ENCODE data around the gene RANGAP1. TPM values are rescaled to one million over a fixed set of nuclear protein-coding genes. Genes with fewer than 3 reads are reported as not detected.
A peak's percentile ranks its signal among the peaks of the same experiment; 100 is the strongest.

Gene RANGAP1
- total and polyA plus RNA-seq, 2 donors (not counting 1 experiment from before 2014, with no cell fraction given), result 42.0 to 48.8 TPM

DNA sequence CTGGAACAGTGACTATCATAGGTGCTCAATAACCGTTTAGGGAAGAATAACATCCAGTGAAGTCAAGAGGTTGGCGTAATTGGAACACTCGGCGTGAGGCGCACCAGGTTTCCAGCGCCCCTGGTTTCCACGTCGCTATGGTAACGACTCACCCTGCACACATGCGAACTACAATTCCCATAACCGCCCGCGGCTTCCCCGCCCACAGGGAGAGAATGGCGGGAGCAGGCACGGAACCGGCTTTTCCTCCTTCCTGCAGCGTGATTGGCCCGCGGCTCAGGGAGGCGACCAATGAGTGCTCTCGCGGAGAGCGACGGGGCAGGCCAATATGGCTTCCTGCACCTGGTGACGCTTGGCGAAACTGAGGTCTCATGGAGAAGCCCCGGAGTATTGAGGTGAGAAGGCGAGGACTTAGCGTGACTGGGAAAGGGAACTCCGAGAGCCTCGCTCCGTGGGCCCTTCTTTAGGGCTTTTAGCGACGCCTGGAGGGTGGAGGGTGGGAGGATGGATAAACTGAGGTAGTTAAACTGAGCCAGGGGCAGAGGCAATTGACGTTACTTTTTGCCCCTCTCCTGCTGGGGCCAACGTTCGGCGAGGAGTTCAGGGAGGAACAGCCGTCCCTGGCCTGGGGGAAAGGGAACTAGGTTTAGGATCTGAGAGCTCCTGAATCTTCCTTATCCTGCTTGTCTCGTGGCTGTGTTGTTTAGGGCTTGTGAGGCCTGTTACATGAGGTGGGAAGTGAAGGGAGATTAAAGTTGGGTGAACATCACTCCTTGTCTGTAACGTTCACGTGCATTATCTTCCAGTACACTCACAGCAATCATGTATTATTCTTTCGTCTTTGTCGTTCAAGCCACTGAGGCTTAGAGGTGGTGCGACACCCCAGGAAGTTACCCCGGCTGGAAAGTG lies 80.7 kb downstream of the RANGAP1 start, which contains the start of gene L3MBTL2:
Gene L3MBTL2 (plus strand): TSS at position 321 of the 909 bp plus-strand sequence. CDS start 51 bp downstream, at position 372.
- peak within 1 kb of the TSS; percentile 94 for H3K4me3 Mint-ChIP-seq
- ATAC-seq (ENCODE audit: low read depth), result peak; percentile 100
- intact Hi-C loops (cut with micrococcal nuclease), result loop anchor here (1.0 to 5.0 kb wide), 4 partner anchors 8 to 254 kb away; partner anchors contain the start of genes RANGAP1, RBX1 and TEF
- no peaks in the 10 kb centered on the region for H3K9me3 Mint-ChIP-seq (ENCODE audit: insufficient read depth)
- ChIA-PET CTCF (no interaction called here), POLR2A (no interaction called here)
- Histone ChIP-seq H3K27me3 (replicated peaks in 1 of 4; ENCODE audit: control extremely low read depth in 1 of 4, control insufficient read depth in 3 of 4, insufficient read depth in 4 of 4, low read length in 3 of 4) (peaks cover 0 to 12% (median 0%) of the 10 kb centered on the region in 4 experiments), H3K79me2 (ENCODE audit: control insufficient read depth, insufficient read depth, low read length) (peaks cover 25% of the 10 kb centered on the region), H4K20me1 (ENCODE audit: control insufficient read depth, insufficient read depth, low read length, poor library complexity, severe bottlenecking) (no peaks in the 10 kb centered on the region), H3K9ac (ENCODE audit: low read length) (peak within 1 kb of the TSS; percentile 71), H3K36me3 (replicated peaks in 1 of 2; ENCODE audit: control extremely low read depth in 1 of 2, control insufficient read depth in 1 of 2, extremely low read depth in 1 of 2, insufficient read depth in 2 of 2, low read length in 1 of 2) (peaks cover 0 to 9% of the 10 kb centered on the region in 2 experiments), H2AFZ (ENCODE audit: insufficient read depth, low read depth, low read length, poor library complexity, severe bottlenecking) (peak within 1 kb of the TSS; percentile 83), H3K4me2 (replicated peaks; ENCODE audit: low read depth, low read length, poor library complexity, severe bottlenecking) (peak within 1 kb of the TSS; percentile 72), H3K4me1 (ENCODE audit: control insufficient read depth in 2 of 2, insufficient read depth in 2 of 2, low read length in 2 of 2) (peaks cover 9 to 14% of the 10 kb centered on the region in 2 donors), H3K9me3 (ENCODE audit: control extremely low read depth in 1 of 3, control insufficient read depth in 2 of 3, insufficient read depth in 1 of 3, low read length in 2 of 3) (no peaks in the 10 kb centered on the region), H3K27ac (ENCODE audit: low read length in 2 of 2) (peak within 1 kb of the TSS; percentile 70 to 73), H3K4me3 (ENCODE audit: control extremely low read depth in 1 of 5, extremely low read depth in 1 of 5, insufficient read depth in 1 of 5, low read depth in 2 of 5, low read length in 4 of 5) (peak within 1 kb of the TSS; percentile 81 to 96 (median 90))
- peak; percentile 98 for DNase-seq
- H3K27ac Mint-ChIP-seq, result peak within 1 kb of the TSS; percentile 88
- TF ChIP-seq EZH2 (IDR thresholded peaks at IDR 0.05; ENCODE audit: borderline replicate concordance, insufficient read depth, low read depth, low read length, poor library complexity, severe bottlenecking), result no peak
- TF ChIP-seq, protein P1, sequence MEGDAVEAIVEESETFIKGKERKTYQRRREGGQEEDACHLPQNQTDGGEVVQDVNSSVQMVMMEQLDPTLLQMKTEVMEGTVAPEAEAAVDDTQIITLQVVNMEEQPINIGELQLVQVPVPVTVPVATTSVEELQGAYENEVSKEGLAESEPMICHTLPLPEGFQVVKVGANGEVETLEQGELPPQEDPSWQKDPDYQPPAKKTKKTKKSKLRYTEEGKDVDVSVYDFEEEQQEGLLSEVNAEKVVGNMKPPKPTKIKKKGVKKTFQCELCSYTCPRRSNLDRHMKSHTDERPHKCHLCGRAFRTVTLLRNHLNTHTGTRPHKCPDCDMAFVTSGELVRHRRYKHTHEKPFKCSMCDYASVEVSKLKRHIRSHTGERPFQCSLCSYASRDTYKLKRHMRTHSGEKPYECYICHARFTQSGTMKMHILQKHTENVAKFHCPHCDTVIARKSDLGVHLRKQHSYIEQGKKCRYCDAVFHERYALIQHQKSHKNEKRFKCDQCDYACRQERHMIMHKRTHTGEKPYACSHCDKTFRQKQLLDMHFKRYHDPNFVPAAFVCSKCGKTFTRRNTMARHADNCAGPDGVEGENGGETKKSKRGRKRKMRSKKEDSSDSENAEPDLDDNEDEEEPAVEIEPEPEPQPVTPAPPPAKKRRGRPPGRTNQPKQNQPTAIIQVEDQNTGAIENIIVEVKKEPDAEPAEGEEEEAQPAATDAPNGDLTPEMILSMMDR (IDR thresholded peaks at IDR 0.05), result no peak
- peaks cover 28% of the 10 kb centered on the region for H3K4me1 Mint-ChIP-seq
- peaks cover 6% of the 10 kb centered on the region for H3K27me3 Mint-ChIP-seq
- WGBS (ENCODE audit: insufficient coverage), result 2% methylated on average over 37 of the region's 47 CpGs

DNA sequence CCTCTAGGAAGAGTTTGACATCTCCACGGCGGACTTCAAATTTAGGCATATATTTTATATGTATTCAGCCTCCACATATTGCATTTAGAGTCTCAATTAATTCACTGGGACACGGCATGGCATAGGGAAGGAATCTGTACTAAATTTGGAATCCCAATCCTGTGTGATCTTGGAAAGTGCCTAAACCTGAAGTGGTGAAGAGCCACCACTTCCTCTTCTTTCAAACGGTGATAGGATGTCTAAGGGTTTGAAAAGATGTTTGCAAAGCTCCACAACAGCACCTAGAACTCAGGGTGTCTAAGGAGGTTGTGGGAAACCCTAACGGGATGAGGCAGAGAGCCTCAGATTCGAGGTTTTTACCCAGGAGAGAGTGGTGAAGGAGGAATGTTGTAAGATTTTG lies 81.9 kb downstream of the RANGAP1 start:
- peaks cover 10% of the 10 kb centered on the region for H3K27me3 Mint-ChIP-seq
- ChIA-PET CTCF (no interaction called here), POLR2A (no interaction called here)
- Histone ChIP-seq H3K9me3 (ENCODE audit: control extremely low read depth in 1 of 3, control insufficient read depth in 2 of 3, insufficient read depth in 1 of 3, low read length in 2 of 3) (no peaks in the 10 kb centered on the region), H3K36me3 (replicated peaks in 1 of 2; ENCODE audit: control extremely low read depth in 1 of 2, control insufficient read depth in 1 of 2, extremely low read depth in 1 of 2, insufficient read depth in 2 of 2, low read length in 1 of 2) (peaks cover 0 to under 1% of the 10 kb centered on the region in 2 experiments), H4K20me1 (ENCODE audit: control insufficient read depth, insufficient read depth, low read length, poor library complexity, severe bottlenecking) (no peaks in the 10 kb centered on the region), H2AFZ (ENCODE audit: insufficient read depth, low read depth, low read length, poor library complexity, severe bottlenecking) (no peak overlapping the region), H3K79me2 (ENCODE audit: control insufficient read depth, insufficient read depth, low read length) (peaks cover 23% of the 10 kb centered on the region), H3K4me3 (ENCODE audit: control extremely low read depth in 1 of 5, extremely low read depth in 1 of 5, insufficient read depth in 1 of 5, low read depth in 2 of 5, low read length in 4 of 5) (no peak overlapping the region), H3K9ac (ENCODE audit: low read length) (no peak overlapping the region), H3K4me2 (replicated peaks; ENCODE audit: low read depth, low read length, poor library complexity, severe bottlenecking) (no peak overlapping the region), H3K4me1 (ENCODE audit: control insufficient read depth in 2 of 2, insufficient read depth in 2 of 2, low read length in 2 of 2) (peaks cover 9 to 14% of the 10 kb centered on the region in 2 donors), H3K27me3 (replicated peaks in 1 of 4; ENCODE audit: control extremely low read depth in 1 of 4, control insufficient read depth in 3 of 4, insufficient read depth in 4 of 4, low read length in 3 of 4) (peaks cover 0 to 14% (median 3%) of the 10 kb centered on the region in 4 experiments), H3K27ac (ENCODE audit: low read length in 2 of 2) (no peak overlapping the region)
- DNase-seq (no peak), ATAC-seq (ENCODE audit: low read depth) (no peak)
- WGBS (ENCODE audit: insufficient coverage), result no CpG with 5 or more reads among the region's 6 CpGs
- intact Hi-C loops (cut with micrococcal nuclease), result no loop called here
- peak overlapping the region; percentile 61 for H3K27ac Mint-ChIP-seq
- no peak for TF ChIP-seq EZH2 (IDR thresholded peaks at IDR 0.05; ENCODE audit: borderline replicate concordance, insufficient read depth, low read depth, low read length, poor library complexity, severe bottlenecking)
- H3K9me3 Mint-ChIP-seq (ENCODE audit: insufficient read depth), result no peaks in the 10 kb centered on the region
- H3K4me1 Mint-ChIP-seq, result peaks cover 30% of the 10 kb centered on the region
- peak overlapping the region; percentile 68 for H3K4me3 Mint-ChIP-seq

All from B cell (primary cell).